H1 (cell line): ENCODE data around the gene PRSS36.

Experiments
- NRF1 ChIP-seq: IDR thresholded peaks from 2 replicates; pipeline ENCODE4 v1.6.1; 2011; ENCODE audit warnings: mild to moderate bottlenecking, low read depth, low read length, improper control_type of control experiment
- TF ChIP-seq, protein P1 (sequence below): IDR thresholded peaks from 2 replicates; pipeline ENCODE4 v1.6.1; 2011; ENCODE audit warnings: low read length, improper control_type of control experiment

DNA sequence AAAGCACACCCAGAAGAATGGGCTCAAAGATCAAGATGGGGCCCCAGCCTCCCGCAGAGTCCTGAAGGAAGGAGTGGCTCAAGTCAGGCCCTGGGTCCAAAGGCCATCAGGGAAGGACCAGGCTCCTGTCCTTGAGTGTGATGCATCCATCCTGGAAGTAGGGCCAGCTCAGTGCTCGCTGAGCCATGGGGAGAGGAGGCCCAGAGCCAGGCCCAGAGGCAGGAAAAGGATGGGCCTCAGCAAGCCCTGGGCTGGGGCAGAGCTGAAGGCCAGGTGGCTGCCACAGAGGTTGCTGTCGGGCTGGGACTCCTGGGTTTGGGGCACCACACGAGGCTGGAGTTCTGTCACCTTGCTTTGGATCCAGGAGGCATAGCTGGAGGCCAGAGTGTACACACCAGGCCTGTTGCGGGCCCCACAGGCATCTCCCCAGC lies 18.0 kb downstream of the PRSS36 start:
- TF ChIP-seq NRF1 = no peak
- TF ChIP-seq, protein P1, sequence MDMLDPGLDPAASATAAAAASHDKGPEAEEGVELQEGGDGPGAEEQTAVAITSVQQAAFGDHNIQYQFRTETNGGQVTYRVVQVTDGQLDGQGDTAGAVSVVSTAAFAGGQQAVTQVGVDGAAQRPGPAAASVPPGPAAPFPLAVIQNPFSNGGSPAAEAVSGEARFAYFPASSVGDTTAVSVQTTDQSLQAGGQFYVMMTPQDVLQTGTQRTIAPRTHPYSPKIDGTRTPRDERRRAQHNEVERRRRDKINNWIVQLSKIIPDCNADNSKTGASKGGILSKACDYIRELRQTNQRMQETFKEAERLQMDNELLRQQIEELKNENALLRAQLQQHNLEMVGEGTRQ = no peak
